Neural progenitor cell (in vitro differentiated cells): ENCODE data around the gene NOXO1. TPM values are rescaled to one million over a fixed set of nuclear protein-coding genes. Genes with fewer than 3 reads are reported as not detected.
A peak's percentile ranks its signal among the peaks of the same experiment; 100 is the strongest.

Experiments used
- DNase-seq: peaks from one replicate; pipeline ENCODE4 v3.0.0-alpha.2; 2016; ENCODE audit warnings: low spot score
- H2AFZ ChIP-seq: fragments of 200-600 bp; sonication (generic); replicated peaks from 2 replicates; pipeline ENCODE4 v1.6.1; 2016; ENCODE audit warnings: antibody characterized with exemption
- H3F3A ChIP-seq: fragments of 200-600 bp; sonication (generic); 2 replicates; pipeline ENCODE4 v1.6.1; 2016; ENCODE audit warnings: antibody characterized with exemption, low read depth
- H3K27ac ChIP-seq: fragments of 200-600 bp; sonication (generic); 2 replicates; pipeline ENCODE4 v1.5.1; 2016; ENCODE audit warnings: mild to moderate bottlenecking
- H3K27me3 ChIP-seq: fragments of 200-600 bp; sonication (generic); 2 replicates; pipeline ENCODE4 v1.6.1; 2016; ENCODE audit warnings: mild to moderate bottlenecking, moderate library complexity
- H3K36me3 ChIP-seq: fragments of 200-600 bp; sonication (generic); 2 replicates; pipeline ENCODE4 v1.5.1; 2016
- H3K4me1 ChIP-seq: fragments of 200-600 bp; sonication (generic); 2 replicates; pipeline ENCODE4 v1.6.1; 2016; ENCODE audit warnings: mixed run types
- H3K4me2 ChIP-seq: fragments of 200-600 bp; sonication (generic); 2 replicates; pipeline ENCODE4 v1.6.1; 2016
- H3K4me3 ChIP-seq: fragments of 200-600 bp; sonication (generic); 2 replicates; pipeline ENCODE4 v1.5.1; 2016
- H3K79me2 ChIP-seq: fragments of 200-600 bp; sonication (generic); 2 replicates; pipeline ENCODE4 v1.6.1; 2016; ENCODE audit warnings: low read depth
- H3K9ac ChIP-seq: fragments of 200-600 bp; sonication (generic); 2 replicates; pipeline ENCODE4 v1.6.1; 2016
- H3K9me3 ChIP-seq: fragments of 200-600 bp; sonication (generic); 2 replicates; pipeline ENCODE4 v1.5.1; 2016; ENCODE audit warnings: low read depth
- H4K20me1 ChIP-seq: fragments of 200-600 bp; sonication (generic); 2 replicates; pipeline ENCODE4 v1.6.1; 2016; ENCODE audit warnings: low read depth
- H3K27ac Mint-ChIP-seq: 3 replicates; pipeline ENCODE4 v1.8.0; 2021; ENCODE audit warnings: mixed read lengths
- H3K27me3 Mint-ChIP-seq: 2 replicates; pipeline ENCODE4 v1.8.0; 2022; ENCODE audit warnings: low read depth, mild to moderate bottlenecking, inconsistent platforms, moderate library complexity, mixed read lengths; ENCODE audit not compliant: insufficient read depth
- H3K36me3 Mint-ChIP-seq: 3 replicates; pipeline ENCODE4 v1.8.0; 2021; ENCODE audit warnings: mixed read lengths
- H3K4me1 Mint-ChIP-seq: 3 replicates; pipeline ENCODE4 v1.8.0; 2021; ENCODE audit warnings: mixed read lengths
- H3K4me3 Mint-ChIP-seq: 3 replicates; pipeline ENCODE4 v1.8.0; 2021; ENCODE audit warnings: mild to moderate bottlenecking, moderate library complexity, mixed read lengths
- H3K9me3 Mint-ChIP-seq: 3 replicates; pipeline ENCODE4 v1.8.0; 2020; ENCODE audit warnings: mixed read lengths
- CTCF ChIP-seq: fragments of 200-600 bp; sonication (generic); IDR thresholded peaks from 2 replicates; pipeline ENCODE4 v1.5.1; 2017; ENCODE audit warnings: antibody characterized with exemption, mild to moderate bottlenecking
- EZH2 ChIP-seq: fragments of 200-600 bp; sonication (generic); IDR thresholded peaks from 2 replicates; pipeline ENCODE4 v1.6.1; 2017; ENCODE audit warnings: antibody characterized with exemption, mild to moderate bottlenecking, moderate library complexity
- EZH2phosphoT487 ChIP-seq: fragments of 200-600 bp; sonication (generic); IDR thresholded peaks from 2 replicates; pipeline ENCODE4 v1.6.1; 2017; ENCODE audit warnings: antibody characterized with exemption
- total RNA-seq: library from RNA; depleted of rRNA; stranded (reverse); fragments of >200 nt; gene quantifications from 2 replicates; pipeline ENCODE4 v1.2.3, GENCODE V29; 2015; ENCODE audit warnings: low replicate concordance

Gene NOXO1
- total RNA-seq, 1 donor from 2014 or later: not detected

DNA sequence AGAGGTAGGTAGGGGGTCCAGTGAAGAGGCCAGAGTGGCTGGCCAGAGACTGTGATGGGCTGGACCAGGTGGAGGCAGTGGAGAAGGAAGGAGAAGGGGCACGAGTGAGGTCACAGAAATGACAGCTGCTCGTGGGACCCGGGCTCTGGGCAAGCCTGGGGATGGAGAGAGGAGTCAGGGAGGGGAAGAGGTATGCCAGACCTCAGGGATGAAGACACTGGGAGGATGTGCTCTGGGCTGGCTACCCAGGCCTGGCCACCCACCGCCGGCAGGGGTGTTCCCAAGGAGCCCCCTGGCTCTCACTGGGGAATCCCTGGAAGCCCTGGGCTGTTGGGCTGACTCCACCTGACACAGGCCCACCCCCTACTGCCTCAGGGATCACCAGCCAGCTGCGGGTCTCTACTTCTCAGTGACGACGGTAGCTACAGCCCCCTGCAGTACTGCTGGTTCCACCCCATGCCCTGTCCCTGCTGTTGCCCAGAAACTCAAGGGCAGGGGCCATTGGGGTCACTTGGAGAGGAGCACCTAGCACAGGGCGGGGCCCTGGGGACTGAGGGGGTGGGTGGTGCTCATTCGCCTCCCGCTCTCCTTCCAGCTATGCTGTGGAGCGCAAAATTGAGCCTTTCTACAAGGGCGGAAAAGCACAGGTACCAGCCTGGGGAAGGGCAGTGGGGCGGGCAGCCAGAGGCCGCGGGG is 7.7 kb downstream of the NOXO1 start:
- H3K4me1 Mint-ChIP-seq: peaks cover 18% of the 10 kb centered on the region
- peaks cover 3% of the 10 kb centered on the region for H3K36me3 Mint-ChIP-seq
- no peak for DNase-seq
- H3K27ac ChIP-seq: no peak overlapping the region
- H3K27me3 ChIP-seq: peaks cover 9% of the 10 kb centered on the region
- H3K4me3 Mint-ChIP-seq: peak overlapping the region; percentile 95
- peaks cover 25% of the 10 kb centered on the region for H3K79me2 ChIP-seq
- no peak for TF ChIP-seq EZH2phosphoT487
- TF ChIP-seq EZH2: no peak
- TF ChIP-seq CTCF: no peak
- no peak overlapping the region for H3K27ac Mint-ChIP-seq
- H3F3A ChIP-seq: peaks cover 4% of the 10 kb centered on the region
- no peaks in the 10 kb centered on the region for H3K9me3 ChIP-seq
- H3K36me3 ChIP-seq: no peaks in the 10 kb centered on the region
- H3K9me3 Mint-ChIP-seq: no peaks in the 10 kb centered on the region
- no peak overlapping the region for H2AFZ ChIP-seq
- H3K27me3 Mint-ChIP-seq: peaks cover 4% of the 10 kb centered on the region
- H3K4me3 ChIP-seq: no peak overlapping the region
- no peak overlapping the region for H3K4me2 ChIP-seq
- no peak overlapping the region for H3K9ac ChIP-seq
- peaks cover 27% of the 10 kb centered on the region for H4K20me1 ChIP-seq
- H3K4me1 ChIP-seq: peaks cover 4% of the 10 kb centered on the region

GRCh38 chr16:1972490-1972877 is 8.8 kb downstream of the NOXO1 start:
- Mint-ChIP-seq H3K27me3 (peaks cover 3% of the 10 kb centered on the region), H3K4me3 (peak overlapping the region; percentile 95), H3K36me3 (peaks cover 3% of the 10 kb centered on the region), H3K4me1 (peaks cover 18% of the 10 kb centered on the region), H3K27ac (no peak overlapping the region), H3K9me3 (no peaks in the 10 kb centered on the region)
- DNase-seq: peak; percentile 50
- Histone ChIP-seq H3K4me1 (peaks cover 4% of the 10 kb centered on the region), H3K27me3 (no peaks in the 10 kb centered on the region), H3K36me3 (no peaks in the 10 kb centered on the region), H3F3A (peaks cover 4% of the 10 kb centered on the region), H3K4me2 (peak overlapping the region; percentile 86), H3K9me3 (no peaks in the 10 kb centered on the region), H2AFZ (no peak overlapping the region), H3K4me3 (peak overlapping the region; percentile 91), H4K20me1 (peaks cover 17% of the 10 kb centered on the region), H3K9ac (peak overlapping the region; percentile 95), H3K79me2 (peaks cover 25% of the 10 kb centered on the region), H3K27ac (no peak overlapping the region)
- TF ChIP-seq CTCF: no peak
- no peak for TF ChIP-seq EZH2
- no peak for TF ChIP-seq EZH2phosphoT487

DNA sequence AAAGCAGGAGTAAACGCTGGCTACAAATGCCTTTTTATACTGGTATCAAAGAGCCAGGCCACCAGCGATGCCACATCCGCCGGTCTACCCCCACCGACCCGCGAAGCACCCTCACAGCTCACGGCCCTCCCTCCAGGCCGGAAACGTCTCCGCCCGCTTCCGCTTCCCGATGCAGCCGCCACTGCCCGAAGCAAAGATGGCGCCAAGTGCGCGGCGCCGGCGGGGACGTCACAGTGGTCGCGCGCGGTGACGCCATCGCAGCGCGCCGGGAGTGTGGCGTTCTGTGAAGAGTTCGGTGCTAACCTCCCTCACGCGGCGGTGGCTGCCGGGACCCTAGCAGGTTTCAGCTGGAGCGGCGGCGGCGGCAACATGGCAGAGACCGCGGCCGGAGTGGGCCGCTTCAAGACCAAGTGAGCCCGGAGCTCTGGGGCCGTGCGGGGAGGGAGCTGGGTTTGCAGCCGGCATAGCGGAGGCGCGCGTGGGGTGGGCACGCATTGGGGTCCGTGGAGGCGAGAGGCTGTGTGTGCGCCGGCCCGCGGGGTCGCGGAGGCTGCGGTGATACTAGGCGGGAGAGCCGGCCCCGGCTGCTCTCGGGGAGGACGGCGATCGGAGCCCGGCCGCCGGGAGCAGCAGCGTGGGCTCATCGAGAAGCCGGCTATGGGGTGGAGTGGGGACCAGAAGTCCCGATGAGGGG is 9.3 kb downstream of the NOXO1 start, which contains the start of gene TBL3:
TSS of gene TBL3 (plus strand) at position 258 of the 694 bp plus-strand sequence. CDS start at position 370, 112 bp downstream.
- Histone ChIP-seq H3K79me2 (peaks cover 25% of the 10 kb centered on the region), H3F3A (peaks cover 4% of the 10 kb centered on the region), H3K9me3 (no peaks in the 10 kb centered on the region), H3K4me3 (peak within 1 kb of the TSS; percentile 91), H3K4me2 (peak within 1 kb of the TSS; percentile 86), H3K36me3 (no peaks in the 10 kb centered on the region), H2AFZ (peak within 1 kb of the TSS; percentile 38), H3K9ac (peak within 1 kb of the TSS; percentile 95), H4K20me1 (peaks cover 15% of the 10 kb centered on the region), H3K27me3 (no peaks in the 10 kb centered on the region), H3K27ac (peak within 1 kb of the TSS; percentile 24), H3K4me1 (peaks cover 4% of the 10 kb centered on the region)
- H3K4me3 Mint-ChIP-seq: peak within 1 kb of the TSS; percentile 95
- peak within 1 kb of the TSS; percentile 91 for H3K27ac Mint-ChIP-seq
- H3K27me3 Mint-ChIP-seq: peaks cover 2% of the 10 kb centered on the region
- peaks cover 18% of the 10 kb centered on the region for H3K4me1 Mint-ChIP-seq
- H3K36me3 Mint-ChIP-seq: peaks cover 3% of the 10 kb centered on the region
- TF ChIP-seq CTCF (no peak), EZH2 (no peak), EZH2phosphoT487 (peak; percentile 19)
- peak; percentile 96 for DNase-seq
- H3K9me3 Mint-ChIP-seq: no peaks in the 10 kb centered on the region
